HG02852 (cell line): ENCODE data around the gene LHPP.
"Not testable (repeated sequence)": the region's sequence is repeated elsewhere in the genome, so short reads cannot be mapped to it uniquely, and the experiment has no call there.

Experiments
- ATAC-seq: cut with Tn5 transposase; IDR thresholded peaks from one replicate; pipeline ENCODE4 v1.9.1; 2021; ENCODE audit warnings: mild to moderate bottlenecking, moderate library complexity; ENCODE audit not compliant: unreplicated experiment

The LHPP gene

DNA sequence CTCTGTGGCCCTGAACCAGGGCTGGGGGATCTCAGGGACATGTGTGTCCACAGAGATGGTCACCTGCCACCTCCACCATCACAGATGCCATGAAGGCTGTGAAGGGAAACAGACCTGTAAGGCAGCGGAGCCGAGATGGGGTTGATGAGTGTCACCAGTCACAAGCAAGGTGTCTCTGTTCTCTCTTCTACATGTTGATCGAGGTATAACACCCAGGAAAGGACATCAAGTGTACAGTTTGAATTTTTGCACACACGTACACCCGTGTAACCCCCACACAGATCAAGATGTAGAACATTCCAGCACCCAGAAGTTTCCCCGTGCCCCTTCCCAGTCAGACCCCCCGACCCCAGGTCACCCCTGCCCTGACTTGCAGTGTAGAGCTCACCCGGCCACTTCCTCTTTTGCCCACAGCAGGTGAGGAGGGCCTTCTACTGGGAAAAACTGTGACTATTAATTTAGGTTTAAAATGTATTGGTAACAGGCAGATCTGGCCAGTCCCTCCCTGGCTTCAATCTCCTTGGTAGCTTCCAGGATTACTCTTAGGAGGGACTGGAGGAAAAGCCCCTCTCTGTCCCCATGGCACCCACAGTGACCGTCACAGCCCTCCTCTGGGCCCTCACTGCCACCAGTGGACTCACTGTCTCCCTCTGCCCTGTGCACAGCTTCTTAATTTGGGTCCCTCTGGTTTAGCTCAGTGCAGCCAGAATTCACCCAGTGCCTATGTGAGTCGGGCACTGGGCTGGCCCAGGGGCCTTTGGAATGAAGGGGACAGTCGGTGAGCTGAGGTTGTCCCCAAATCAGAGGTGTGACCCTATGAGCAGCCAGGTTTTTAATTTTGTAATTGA lies 108.2 kb downstream of the LHPP start:
- no peak for ATAC-seq

DNA sequence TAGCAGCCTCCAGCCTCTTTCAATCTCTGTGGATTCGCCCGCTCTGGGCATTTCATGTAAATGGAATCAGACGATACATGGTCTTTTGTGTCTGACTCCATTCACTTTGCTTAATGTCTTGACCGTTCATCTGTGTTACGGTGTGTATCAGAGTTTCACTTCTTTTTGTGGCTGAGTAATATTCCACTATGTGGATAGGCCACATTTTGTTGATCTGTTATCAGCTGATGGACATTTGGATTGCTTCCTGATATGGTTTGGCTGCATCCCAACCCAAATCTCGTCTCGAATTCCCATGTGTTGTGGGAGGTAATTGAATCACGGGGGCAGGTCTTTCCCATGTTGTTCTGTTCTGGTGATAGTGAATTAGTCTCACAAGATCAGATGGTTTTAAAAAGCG lies 109.0 kb downstream of the LHPP start:
- ATAC-seq: no peak

DNA sequence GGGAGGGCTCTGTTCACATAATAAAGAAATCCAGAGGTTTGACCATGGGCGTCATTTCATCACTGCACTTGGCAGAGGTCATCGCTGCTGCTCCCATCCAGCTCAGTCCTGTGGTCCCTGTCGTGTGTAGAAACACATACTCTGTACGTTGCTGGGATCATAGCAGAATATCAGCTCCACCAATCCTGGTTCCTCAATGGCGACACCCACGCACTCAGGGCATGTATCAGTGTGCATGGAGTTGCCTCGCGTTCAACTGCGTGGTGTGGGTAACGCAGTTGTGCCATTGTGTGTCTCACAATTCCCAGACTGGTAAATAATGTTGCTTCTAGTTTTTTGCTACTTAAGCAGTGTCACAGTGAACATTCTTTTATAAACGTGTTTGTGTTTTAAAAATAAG lies 111.1 kb downstream of the LHPP start:
- ATAC-seq: no peak

DNA sequence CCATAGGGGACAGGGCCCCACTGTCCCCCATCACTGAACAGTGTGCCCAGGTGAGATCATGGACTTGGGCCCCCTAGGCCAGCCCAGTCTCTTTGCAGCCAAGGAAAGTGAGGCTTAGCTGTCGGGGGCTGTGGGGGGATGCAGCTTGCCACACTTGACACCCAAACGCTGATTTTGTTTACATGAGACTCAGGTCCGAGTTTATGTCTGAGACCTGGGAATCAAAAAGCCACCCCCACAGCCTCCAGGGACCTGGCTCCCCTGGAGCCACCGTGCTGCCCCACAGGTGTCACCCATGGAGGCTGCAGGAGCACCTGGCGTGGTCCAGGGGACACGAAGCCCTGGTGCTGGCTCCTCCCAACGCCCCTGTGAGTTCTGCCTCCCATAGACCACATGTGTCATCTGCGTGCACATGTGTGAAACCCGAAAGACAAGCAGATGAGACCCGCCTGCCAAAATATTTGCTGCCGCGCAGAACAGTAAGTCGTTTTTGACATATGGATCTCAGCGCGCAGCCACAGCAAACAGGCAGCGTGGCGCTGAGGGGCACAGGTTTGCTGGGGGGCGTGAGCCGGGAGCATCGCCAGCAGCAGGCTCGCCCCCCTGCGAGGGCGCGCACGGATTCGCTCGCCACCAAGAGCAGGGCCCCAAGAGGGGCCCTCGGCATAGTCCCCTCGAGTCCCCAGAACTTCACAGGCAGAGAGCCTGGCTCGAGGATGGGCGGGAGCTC lies 112.3 kb downstream of the LHPP start:
- no peak for ATAC-seq

DNA sequence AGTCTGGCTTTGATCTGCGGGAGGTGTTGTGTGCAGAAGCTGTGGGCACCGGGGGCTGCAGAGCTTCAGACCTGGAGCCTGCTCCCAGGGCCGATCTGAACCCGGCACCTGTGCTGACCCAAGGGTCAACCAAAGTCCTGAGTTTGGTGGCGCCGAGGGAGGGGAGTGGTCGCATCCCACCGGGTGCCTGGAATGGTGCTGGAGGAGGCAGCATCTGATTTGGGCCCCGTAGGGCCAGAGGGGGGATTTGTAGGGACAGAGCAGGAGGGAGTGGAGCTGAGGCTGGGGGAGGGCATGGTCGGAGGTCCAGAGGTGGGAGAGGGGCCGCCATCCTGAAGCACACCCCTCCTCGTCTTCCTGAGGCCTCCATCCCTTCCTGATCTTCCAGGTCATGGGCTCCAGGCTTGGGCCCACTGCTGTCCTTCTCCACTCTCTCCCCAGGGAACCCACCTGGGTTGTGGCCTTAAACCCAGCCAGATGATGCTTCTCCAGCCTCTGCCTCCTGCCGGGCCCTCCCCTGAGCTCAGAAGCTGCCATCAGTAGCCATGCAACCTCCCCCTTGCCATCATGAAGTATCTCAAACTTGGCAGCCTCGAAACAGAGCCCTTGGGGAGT lies 112.9 kb downstream of the LHPP start:
- ATAC-seq: no peak

DNA sequence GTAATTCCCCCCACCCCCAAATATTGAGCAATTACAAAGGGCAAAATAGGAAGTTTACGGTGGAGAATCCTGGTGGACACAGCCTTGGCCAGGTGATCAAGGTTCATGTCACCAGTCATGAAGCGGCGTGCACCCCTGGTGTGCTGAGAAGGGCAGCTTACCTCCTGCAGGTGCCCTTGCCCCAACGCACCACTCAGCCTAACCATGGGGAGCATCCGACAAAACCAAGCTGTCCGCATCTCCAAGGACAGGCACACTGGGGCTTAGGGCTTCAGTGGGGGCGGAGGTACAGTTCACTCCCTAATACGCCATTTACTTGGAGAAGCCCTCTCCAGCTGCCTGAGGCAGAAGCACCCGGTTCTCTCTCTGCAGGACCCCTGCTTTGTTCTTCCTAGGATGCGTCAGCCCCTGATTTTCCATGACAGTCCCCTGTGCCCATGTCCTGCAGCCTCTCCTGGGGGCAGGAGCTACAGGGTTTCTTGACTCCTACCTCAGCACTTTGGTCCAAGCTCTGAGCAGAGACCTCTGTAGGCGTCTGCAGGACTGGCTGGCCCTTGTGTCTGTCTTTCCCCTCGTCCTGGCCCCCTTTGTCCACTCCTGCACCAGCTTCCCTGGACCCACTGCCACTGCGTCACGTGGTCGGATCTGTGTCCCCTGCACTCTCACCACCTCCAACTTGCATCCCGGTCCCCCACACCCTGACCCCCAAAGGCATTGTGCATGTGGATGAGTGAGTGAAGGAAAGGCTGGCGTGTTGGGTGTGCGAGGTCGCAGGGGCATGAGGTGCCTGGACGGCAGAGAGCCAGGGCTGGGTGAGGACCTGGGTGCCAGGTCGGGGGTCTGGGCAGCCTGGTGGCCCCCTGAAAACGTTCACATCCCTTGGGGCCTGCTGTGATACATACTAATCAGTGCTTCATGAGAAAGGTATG lies 113.7 kb downstream of the LHPP start:
- no peak for ATAC-seq

DNA sequence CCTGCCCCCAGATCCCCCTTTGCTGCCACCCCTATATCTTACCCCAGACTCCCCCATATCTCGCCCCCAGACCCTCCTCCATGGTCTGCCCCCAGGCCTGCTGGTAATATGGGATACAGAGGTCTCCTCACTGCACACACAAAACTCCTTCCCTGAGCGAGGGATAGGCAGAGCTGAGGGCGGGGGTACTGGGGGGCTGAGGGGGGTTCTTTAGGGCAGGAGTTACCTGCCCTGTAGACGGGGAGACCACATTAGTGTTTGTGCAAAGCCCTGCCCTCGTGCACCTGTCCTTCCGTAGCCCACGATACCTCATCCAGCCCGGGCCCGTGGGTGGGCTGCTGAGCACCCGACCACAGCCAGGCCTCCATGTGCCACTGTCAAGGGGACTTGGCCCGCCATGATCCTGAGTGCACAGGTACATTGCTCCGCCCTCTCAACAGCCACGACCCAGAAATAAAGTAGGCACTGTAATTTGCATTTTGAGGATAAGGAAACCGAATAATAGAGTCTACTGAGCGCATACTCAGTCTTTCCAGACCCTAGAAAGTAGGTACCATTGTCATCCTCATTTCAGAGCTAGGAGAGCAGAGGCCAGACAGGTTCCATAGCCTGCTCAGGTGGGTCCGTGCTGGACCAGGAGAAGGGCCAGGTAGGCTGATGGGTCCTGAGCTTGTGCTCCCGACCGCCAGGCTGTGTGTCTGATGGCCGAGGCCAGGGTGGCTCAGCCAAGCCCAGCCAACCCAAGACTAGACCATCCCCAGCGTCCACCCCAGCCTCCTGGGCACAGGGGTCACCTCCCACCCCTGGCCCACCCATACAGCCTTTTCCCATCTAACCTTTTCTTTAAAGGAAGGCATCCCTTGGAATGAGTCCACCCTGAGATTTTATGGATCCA lies 115.2 kb downstream of the LHPP start:
- no peak for ATAC-seq

DNA sequence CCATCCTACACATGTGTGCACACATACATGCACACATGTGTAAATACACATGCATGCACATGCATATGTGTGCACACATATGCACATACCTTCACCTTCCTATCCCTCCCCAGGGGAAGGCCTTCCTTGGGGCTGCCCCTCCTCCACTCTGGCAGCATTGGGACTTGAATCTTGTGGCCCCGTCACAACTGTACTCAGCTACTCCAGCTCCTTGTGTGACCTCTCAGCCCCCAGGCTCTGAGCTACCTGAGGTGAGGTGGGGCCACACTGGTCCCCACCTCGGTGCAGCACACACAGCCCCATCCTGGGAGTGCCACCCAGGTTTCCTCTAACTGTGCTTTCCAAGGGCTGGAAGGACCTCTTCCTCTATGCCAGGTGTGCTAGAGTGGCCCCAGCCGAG lies 116.0 kb downstream of the LHPP start:
- no peak for ATAC-seq

DNA sequence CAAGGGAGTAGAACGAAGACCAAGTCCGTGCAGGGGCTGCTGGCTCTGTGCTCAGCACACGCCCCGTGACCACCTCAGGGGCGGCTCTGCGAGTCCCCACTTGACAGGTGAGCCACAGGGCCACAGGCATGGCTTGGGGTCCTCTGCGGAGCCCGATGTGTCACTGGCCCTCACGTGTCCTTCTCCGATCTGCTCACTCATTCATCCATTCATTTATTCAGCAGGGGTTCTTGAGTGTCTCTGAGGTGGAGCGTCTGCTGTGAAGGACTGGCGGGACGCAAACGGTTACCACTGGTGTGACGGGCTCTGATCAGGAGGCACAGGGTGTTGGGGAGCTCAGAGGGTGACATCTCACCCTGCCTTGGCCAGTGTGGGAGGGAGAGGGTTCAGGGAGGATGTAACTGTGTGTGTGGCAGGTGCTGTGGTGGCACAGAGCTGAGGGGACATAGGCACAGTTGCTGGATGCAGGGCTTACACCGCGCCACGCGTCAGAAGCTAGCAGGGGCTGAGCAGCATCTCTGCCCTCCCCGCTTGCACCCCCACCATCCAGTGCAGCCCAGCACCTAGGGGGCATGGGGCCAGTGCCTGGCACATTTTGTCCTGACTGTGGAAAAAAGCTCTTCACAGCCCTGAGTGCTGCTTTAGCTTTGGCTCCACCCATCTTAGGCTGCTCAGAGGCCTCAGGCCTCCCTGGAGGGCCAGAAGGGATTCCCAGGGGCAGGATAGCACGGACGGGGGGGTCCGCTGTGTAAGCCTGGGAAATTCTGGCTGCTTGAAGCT lies 116.8 kb downstream of the LHPP start:
- ATAC-seq: no peak

DNA sequence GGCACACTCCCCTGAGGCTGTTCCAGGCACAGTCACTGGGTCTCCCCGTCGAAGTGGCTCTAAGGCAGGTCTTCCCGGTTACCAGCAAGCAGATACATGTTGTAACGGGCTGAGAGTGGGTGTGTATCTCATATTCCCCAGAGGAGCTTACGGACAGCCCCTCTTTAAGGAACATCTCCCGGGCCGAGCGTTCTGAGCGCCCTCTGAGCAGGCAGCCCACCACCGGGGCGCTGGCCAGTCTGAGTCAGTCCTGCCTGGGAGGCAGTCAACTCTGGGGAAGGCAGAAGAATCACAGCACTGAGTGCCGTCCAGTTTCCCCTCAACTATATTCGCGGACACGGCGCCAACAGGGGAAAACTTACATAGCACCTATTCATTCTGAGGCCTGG lies 117.4 kb downstream of the LHPP start:
- ATAC-seq: no peak

DNA sequence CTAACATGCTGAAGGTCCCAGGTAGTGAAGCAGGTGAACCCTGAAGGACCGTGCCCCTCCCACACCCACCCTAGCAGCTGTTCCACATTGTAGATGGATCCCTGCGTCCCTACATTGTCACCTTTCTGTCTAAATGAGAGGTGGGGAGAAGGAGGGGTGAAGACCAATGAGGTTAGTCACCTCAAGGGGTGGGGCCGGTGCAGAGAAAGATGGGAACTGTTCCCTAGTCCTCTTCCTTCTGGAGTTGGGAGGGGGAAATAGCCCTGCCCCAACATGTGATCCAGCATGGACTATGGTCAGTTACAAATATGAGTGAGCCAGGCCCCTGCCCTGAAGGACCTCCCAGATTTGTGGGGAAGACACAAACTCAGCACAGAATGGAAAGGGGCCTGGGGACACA lies 124.5 kb downstream of the LHPP start:
- no peak for ATAC-seq

DNA sequence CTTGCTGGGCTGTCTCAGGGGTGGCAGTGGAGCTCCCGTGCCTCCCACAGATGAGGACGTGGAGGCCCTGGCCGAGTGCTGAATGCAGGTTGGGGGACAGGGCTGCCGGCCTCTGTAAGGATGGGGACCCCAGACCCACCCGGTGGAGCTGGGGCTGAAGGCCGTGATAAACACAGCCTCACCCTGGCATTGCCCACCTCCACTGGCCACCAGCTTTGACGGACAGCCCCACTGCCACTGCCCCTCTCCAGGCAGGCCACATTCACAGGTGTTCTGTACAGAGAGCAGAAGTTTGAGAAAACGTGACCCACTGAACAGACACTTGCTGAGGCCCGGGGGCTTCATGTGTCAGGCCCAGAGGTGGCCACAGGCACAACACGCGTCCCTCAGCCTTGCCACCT lies 126.2 kb downstream of the LHPP start:
- no peak for ATAC-seq

DNA sequence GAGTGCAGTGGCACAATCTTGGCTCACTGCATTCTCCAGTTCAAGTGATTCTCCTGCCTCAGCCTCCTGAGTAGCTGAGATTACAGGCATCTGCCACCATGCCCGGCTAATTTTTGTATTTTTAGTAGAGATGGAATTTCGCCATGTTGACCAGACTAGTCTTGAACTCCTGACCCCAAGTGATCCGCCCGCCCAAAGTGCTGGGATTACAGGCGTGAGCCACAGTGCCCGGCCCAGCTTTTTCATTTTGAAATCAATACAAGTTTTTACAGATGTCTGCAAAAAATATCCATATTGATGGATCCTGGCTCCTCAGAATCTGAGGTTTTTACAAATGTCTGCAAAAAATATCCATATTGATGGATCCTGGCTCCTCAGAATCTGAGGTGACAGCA lies 126.7 kb downstream of the LHPP start:
- ATAC-seq: not testable (repeated sequence)

DNA sequence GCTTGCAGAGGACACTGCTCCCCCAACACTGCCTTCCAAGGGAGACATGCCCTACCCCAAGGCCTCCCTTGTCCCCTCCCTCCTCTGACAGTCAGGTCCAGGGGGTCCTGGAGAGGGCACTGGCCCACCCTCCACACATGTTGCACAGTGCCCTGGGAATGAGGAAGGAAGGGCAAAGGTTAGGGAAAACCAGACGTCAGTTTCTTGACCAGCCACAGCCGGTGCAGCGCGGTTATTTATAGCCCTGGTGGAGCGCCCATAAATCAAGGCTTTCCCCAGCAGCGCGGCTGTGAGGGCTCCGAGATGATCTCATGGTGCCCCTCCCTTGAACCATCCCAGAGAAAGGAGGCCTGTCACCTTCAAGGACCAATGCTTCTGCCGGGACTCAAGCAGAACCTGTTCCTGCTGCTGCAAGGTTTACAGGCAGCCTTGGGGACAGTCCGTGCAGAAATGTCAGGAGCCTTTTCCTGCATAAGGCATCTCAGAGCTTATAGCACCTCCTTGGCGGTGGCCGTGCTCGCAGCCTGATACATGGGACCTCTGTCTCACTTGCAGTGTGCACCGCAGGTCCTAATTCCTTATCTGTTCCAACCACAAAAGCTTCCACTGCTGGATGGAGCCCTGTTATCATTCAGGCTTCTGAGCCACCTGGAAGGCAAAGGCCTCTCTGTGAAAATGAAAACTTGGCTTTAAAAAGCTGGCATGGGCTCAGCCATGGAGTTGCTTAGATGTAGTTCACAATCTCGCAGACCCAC lies 127.3 kb downstream of the LHPP start:
- no peak for ATAC-seq

DNA sequence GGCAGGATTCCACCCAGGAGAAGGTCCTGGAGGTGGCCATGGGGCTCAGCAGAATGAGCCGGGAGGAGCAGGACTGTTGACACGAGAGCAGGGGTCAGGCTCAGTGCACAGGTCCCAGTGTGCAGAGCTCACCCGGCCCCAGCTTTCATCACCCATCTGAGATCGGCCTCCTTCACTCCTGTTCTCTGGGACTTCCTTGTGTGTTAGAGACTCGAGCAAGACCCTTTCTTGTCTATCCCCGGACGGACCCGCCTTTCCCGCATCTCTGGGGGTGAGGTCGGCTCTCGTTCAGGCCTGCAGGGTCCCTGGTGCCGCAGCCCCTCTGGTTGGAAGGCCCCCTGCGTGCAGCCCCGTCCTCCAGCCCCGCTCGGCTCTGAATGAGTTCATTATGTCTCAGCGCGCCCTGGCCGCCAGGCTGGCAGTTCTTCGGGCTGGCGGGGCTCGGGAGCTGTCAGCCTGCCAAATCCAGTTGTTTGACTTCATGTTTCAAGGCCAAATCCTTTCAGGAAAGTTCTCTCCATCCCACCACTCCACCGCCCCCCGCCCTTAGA lies 127.9 kb downstream of the LHPP start:
- ATAC-seq: no peak

DNA sequence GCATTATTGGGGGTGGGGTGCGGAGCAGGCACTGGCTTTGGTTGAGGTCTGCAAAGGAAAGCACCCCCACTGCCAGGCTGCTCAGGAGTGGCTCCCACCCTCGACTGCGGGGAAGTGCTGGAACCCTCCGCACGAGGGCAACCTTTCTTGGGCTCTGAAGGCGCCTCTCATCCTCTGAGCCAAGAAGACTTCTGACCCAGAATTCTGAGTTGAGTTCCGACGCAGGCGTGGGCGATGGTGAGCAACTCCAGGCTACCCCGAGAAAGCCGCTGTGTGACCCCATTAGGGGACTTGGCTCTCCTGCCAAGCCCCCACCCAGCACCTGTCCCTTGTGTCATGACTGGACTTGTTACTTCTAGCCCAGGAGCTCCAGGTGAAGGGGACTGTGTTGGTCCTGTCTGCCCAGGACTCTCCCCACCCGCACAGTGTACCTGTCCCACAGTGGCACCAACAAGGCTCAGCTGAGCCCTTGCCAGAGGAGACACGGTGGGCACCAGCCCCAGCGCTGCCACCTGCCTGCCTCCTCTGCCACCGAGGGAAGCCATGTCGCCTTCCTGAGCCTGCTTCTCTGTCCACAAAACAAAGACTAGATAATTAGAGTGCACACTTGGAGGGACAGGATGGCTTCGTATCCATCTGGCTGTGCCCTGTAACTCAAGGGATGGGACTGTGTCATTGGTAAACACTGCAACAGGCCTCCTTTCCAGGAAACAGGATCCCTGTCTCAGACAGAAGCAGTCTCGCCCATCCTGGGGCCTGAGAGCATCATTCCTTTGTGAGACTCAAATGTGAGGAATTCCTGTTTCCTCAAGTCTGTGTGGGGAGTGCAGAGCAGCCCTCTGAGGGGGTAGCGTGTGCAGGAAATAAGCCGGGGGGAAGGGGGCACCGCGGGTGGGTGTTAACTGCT lies 128.8 kb downstream of the LHPP start:
- no peak for ATAC-seq

DNA sequence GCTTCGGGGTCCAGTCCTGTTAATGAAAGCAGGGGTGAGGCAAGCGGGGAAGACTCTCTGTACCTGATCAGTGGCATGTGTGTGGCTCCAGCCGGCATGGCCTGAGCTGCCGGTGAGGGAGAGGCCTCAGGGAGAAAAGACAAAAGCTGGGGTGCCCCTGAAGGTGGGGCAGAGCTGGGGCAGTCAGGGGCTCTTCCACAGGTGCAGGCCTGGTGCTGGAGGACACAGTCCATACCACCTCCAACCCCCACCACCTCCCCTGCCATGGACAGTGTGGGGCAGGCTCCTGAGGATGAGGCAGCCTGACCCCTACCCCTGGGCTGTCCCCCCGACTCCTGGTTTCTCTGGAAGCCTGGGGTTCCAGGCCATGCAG lies 129.5 kb downstream of the LHPP start:
- no peak for ATAC-seq
